HCT116 (cell line): ENCODE results near the gene LSAMP. TPM values are rescaled to one million over a fixed set of nuclear protein-coding genes. Genes with fewer than 3 reads are reported as not detected.

Experiments
- ATAC-seq: fragments of 200-7000 bp; cut with Tn5 transposase; 2 replicates; pipeline ENCODE4 v1.9.1; 2020; ENCODE audit warnings: mild to moderate bottlenecking, moderate library complexity
- BruUV-seq: library from RNA; stranded (reverse); fragments of 400-500 nt; replicated peaks from 2 replicates; lab custom pipeline; 2021; lab: Mats Ljungman, UMichigan
- CTCF ChIA-PET: fragments of 300-600 bp; sonication (Branson Sonifier 250); formaldehyde crosslinking; loops from one replicate; lab custom pipeline; 2021; ENCODE audit warnings: antibody characterized with exemption; lab: Charles Lee
- POLR2A ChIA-PET: fragments of 300-600, 350-600 bp; sonication (Branson Sonifier 250); formaldehyde crosslinking; loops from one replicate; lab custom pipeline; 2021; ENCODE audit warnings: antibody characterized with exemption; lab: Charles Lee
- RAD21 ChIA-PET, 2 experiments: fragments of 300-600 bp; sonication (Branson Sonifier 250); formaldehyde crosslinking; loops; one replicate each; lab custom pipeline; 2023; ENCODE audit warnings: low total read pairs in 2 of 2; ENCODE audit not compliant: uncharacterized antibody in 2 of 2, unreplicated experiment in 2 of 2, low non-redundant PET in 1 of 2; lab: Charles Lee
- DNase-seq: peaks from one replicate; pipeline ENCODE4 v3.0.0-alpha.2; 2010; ENCODE audit warnings: low read depth, low spot score
- H2AFZ ChIP-seq: fragments of 200-600 bp; shearing (Covaris generic), sonication (generic); 2 replicates; pipeline ENCODE4 v1.6.1; 2017; ENCODE audit warnings: low read depth, mixed run types, mixed read lengths, antibody characterized with exemption, low read length; ENCODE audit not compliant: poor library complexity, severe bottlenecking
- H3K27ac ChIP-seq: 2 replicates; pipeline ENCODE4 v1.5.1; 2012; ENCODE audit warnings: low read depth, low read length
- H3K27me3 ChIP-seq: fragments of 200-600 bp; sonication (generic); 2 replicates; pipeline ENCODE4 v1.6.1; 2016; ENCODE audit warnings: mixed run types, low read length, mixed read lengths; ENCODE audit not compliant: insufficient read depth
- H3K36me3 ChIP-seq, 2 experiments: fragments of 200-500 bp in 1 of 2; fragments of 200-600 bp in 1 of 2; sonication (Bioruptor generic) in 1 of 2; sonication (generic) in 1 of 2; 2 replicates each; pipeline versions ENCODE4 v1.5.1 to v1.6.1; 2014 to 2016; ENCODE audit warnings: low read length in 2 of 2, inconsistent platforms in 1 of 2, mixed read lengths in 1 of 2, mixed run types in 1 of 2; ENCODE audit not compliant: insufficient read depth in 2 of 2, control insufficient read depth in 1 of 2
- H3K4me1 ChIP-seq, 2 experiments: fragments of 200-600 bp in 1 of 2; sonication (generic) in 1 of 2; 2 replicates each; pipeline versions ENCODE4 v1.5.1 to v1.6.1; 2012 to 2017; ENCODE audit warnings: low read length in 2 of 2, inconsistent platforms in 1 of 2, mild to moderate bottlenecking in 1 of 2, mixed read lengths in 1 of 2, mixed run types in 1 of 2, moderate library complexity in 1 of 2; ENCODE audit not compliant: insufficient read depth in 2 of 2, control insufficient read depth in 1 of 2
- H3K4me2 ChIP-seq: fragments of 200-600 bp; sonication (generic); 2 replicates; pipeline ENCODE4 v1.6.1; 2017; ENCODE audit warnings: mixed run types, low read length, mixed read lengths
- H3K4me3 ChIP-seq, 2 experiments: fragments of 200-600 bp in 1 of 2; sonication (generic) in 1 of 2; replicated peaks in 1 of 2; 2 replicates each; pipeline ENCODE4 v1.5.1; 2011 to 2016; ENCODE audit warnings: low read length in 2 of 2, control low read depth in 1 of 2, low read depth in 1 of 2, mild to moderate bottlenecking in 1 of 2, mixed read lengths in 1 of 2, mixed run types in 1 of 2
- H3K79me2 ChIP-seq: fragments of 200-600 bp; sonication (generic); 2 replicates; pipeline ENCODE4 v1.6.1; 2017; ENCODE audit warnings: mild to moderate bottlenecking, mixed run types, low read length, moderate library complexity, mixed read lengths; ENCODE audit not compliant: insufficient read depth
- H3K9ac ChIP-seq: fragments of 200-600 bp; sonication (generic); 2 replicates; pipeline ENCODE4 v1.6.1; 2016; ENCODE audit warnings: low read length, mixed read lengths
- H3K9me2 ChIP-seq: fragments of 200-600 bp; sonication (generic), shearing (Covaris generic); 2 replicates; pipeline ENCODE4 v1.6.1; 2017; ENCODE audit warnings: mixed run types, mild to moderate bottlenecking, moderate library complexity; ENCODE audit not compliant: insufficient read depth
- H3K9me3 ChIP-seq, 2 experiments: fragments of 200-500 bp in 1 of 2; fragments of 200-600 bp in 1 of 2; sonication (Bioruptor generic) in 1 of 2; sonication (generic) in 1 of 2; 2 replicates each; pipeline ENCODE4 v1.6.1; 2014 to 2017; ENCODE audit warnings: low read length in 2 of 2, mixed read lengths in 2 of 2, inconsistent platforms in 1 of 2, low read depth in 1 of 2, mild to moderate bottlenecking in 1 of 2, mixed run types in 1 of 2, moderate library complexity in 1 of 2; ENCODE audit not compliant: control insufficient read depth in 1 of 2, insufficient read depth in 1 of 2
- H4K20me1 ChIP-seq: fragments of 200-600 bp; sonication (generic), shearing (Covaris generic); 2 replicates; pipeline ENCODE4 v1.6.1; 2017; ENCODE audit warnings: mixed run types, mild to moderate bottlenecking, moderate library complexity; ENCODE audit not compliant: insufficient read depth
- EZH2 ChIP-seq: fragments of 200-600 bp; sonication (generic); IDR thresholded peaks from 2 replicates; pipeline ENCODE4 v1.6.1; 2017; ENCODE audit warnings: antibody characterized with exemption, mixed run types
- POLR2AphosphoS5 ChIP-seq: IDR thresholded peaks from 2 replicates; pipeline ENCODE4 v1.6.1; 2011; ENCODE audit warnings: mild to moderate bottlenecking, low read depth, low read length, moderate library complexity
- SIN3A ChIP-seq: IDR thresholded peaks from 2 replicates; pipeline ENCODE4 v1.6.1; 2012; ENCODE audit warnings: low read depth
- TCF7L2 ChIP-seq: IDR thresholded peaks from 2 replicates; pipeline ENCODE4 v1.7.0; 2011; ENCODE audit warnings: borderline replicate concordance, inconsistent platforms; ENCODE audit not compliant: insufficient read depth, insufficient read length; ENCODE audit errors: extremely low read depth
- intact Hi-C: fragments of 100-400 bp; cut with micrococcal nuclease; formaldehyde crosslinking; loops from 2 replicates; pipeline ENCODE4 v1.10.0; 2022
- total RNA-seq: library from RNA; stranded (reverse); gene quantifications from one replicate; pipeline ENCODE4 v1.2.1, GENCODE V29; 2021; ENCODE audit not compliant: unreplicated experiment
- TF ChIP-seq, protein P1 (sequence below): IDR thresholded peaks from 2 replicates; pipeline ENCODE4 v1.6.1; 2011; ENCODE audit warnings: mild to moderate bottlenecking, low read length, moderate library complexity; ENCODE audit not compliant: insufficient replicate concordance; ENCODE audit errors: extremely low read depth

Gene LSAMP
- total RNA-seq, 1 experiment from 2014 or later: 0.25 TPM

DNA sequence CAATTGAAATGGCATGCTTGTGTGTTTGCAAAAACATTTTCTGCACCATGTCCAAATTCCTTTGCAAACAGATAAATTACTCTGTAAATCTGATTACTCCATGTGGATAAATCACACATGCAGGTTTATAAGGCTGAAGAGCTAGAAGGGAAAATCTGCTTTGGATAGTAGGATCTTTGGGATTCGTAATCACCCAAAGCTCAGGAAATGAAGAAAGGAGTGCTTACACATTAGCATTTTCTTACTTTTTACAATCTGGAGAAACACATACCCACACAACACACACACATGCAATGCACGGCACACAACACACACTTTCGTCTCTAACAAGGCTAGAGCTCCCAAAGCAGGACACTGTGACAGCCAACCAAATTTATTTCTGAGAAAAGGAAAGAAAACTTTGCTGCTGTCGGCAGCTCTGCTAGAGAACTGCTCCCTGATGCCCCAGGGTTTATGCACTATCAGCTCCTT is 2.1 kb downstream of the LSAMP start (continued):
- no peak for TF ChIP-seq EZH2
- no peak for TF ChIP-seq SIN3A
- TF ChIP-seq, protein P1, sequence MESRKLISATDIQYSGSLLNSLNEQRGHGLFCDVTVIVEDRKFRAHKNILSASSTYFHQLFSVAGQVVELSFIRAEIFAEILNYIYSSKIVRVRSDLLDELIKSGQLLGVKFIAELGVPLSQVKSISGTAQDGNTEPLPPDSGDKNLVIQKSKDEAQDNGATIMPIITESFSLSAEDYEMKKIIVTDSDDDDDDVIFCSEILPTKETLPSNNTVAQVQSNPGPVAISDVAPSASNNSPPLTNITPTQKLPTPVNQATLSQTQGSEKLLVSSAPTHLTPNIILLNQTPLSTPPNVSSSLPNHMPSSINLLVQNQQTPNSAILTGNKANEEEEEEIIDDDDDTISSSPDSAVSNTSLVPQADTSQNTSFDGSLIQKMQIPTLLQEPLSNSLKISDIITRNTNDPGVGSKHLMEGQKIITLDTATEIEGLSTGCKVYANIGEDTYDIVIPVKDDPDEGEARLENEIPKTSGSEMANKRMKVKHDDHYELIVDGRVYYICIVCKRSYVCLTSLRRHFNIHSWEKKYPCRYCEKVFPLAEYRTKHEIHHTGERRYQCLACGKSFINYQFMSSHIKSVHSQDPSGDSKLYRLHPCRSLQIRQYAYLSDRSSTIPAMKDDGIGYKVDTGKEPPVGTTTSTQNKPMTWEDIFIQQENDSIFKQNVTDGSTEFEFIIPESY: no peak

DNA sequence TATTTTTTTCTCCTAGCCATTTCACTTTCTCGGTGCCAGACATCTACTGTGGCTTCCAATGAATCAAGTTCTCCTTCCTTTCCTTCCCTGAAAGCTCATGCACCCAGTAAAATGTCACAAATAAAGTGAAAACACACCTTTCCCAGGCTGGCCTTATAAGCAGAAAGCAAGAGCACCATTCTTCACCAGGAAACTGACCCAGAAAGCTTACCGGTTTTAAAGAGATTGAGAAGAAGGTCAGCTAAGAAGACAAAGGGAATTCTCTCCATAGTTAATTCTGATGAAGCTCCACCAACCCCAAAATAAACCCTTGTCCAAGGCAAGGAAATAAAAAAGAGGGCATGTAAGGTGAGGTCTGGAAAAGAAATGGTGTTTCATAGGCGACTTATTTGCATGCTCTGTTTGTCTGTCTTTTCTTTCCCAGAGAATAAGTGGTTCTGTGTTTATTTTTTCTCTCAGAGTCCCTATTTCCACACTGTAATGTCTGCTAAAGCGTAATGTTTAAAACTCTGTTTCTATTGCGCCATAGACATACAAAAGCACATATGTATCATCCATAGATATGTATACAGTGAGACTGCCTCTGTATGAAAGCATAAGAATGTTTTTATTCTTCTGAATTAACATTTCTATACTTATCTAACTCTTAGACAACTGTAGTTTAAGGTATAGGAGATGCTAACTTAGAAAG is 2.8 kb downstream of the LSAMP start:
- Histone ChIP-seq H3K4me2 (no peak overlapping the region), H3K4me3 (no peak overlapping the region), H2AFZ (no peak overlapping the region), H4K20me1 (no peaks in the 10 kb centered on the region), H3K36me3 (no peaks in the 10 kb centered on the region), H3K79me2 (no peaks in the 10 kb centered on the region), H3K9me3 (no peaks in the 10 kb centered on the region), H3K4me1 (no peaks in the 10 kb centered on the region), H3K27me3 (peaks cover 14% of the 10 kb centered on the region; the same call in 1 of the 2 replicates), H3K9me2 (no peaks in the 10 kb centered on the region), H3K9ac (no peak overlapping the region), H3K27ac (no peak overlapping the region)
- ChIA-PET POLR2A (no interaction called here), RAD21 (no interaction called here), CTCF (no interaction called here)
- no peak for ATAC-seq
- no TSS peak for BruUV-seq
- TF ChIP-seq POLR2AphosphoS5 (no peak), TCF7L2 (no peak)
- no peak for DNase-seq
- intact Hi-C loops: no loop called here
